ENCODE data around the gene KRT84. TPM values are rescaled to one million over a fixed set of nuclear protein-coding genes. Genes with fewer than 3 reads are reported as not detected.

KRT84 gene
- total and polyA plus RNA-seq, 2 of the 4 experiments (the other 2 are of a cell fraction) = not detected

- no peaks in the 10 kb centered on the region for H4K20me1 ChIP-seq (ENCODE audit: insufficient read depth, low read length)
- no peak overlapping the region for H2AK5ac ChIP-seq (ENCODE audit: low read depth, low read length)
- no peak overlapping the region for H3K4ac ChIP-seq (ENCODE audit: low read depth, low read length)
- CTCF ChIA-PET = no interaction called here
- H3K9me3 ChIP-seq (ENCODE audit: control insufficient read depth, insufficient read depth, low read length) = no peaks in the 10 kb centered on the region
- no peak overlapping the region for H3K4me2 ChIP-seq (ENCODE audit: low read depth, low read length)
- H4K8ac ChIP-seq (ENCODE audit: low read depth in 2 of 2, low read length in 2 of 2) = no peak overlapping the region
- no peak overlapping the region for H3K56ac ChIP-seq (ENCODE audit: extremely low read depth, insufficient read depth, low read length)
- no TSS peak for BruUV-seq (replicated peaks)
- peaks cover 6% of the 10 kb centered on the region; the same call in 1 of the 2 replicates for H3K9me1 ChIP-seq (ENCODE audit: insufficient read depth, low read length)
- H2BK15ac ChIP-seq (ENCODE audit: low read depth, low read length) = no peak overlapping the region
- no peak overlapping the region for H2BK120ac ChIP-seq (ENCODE audit: low read depth, low read length)
- no peak overlapping the region for H4K5ac ChIP-seq (ENCODE audit: low read depth, low read length)
- H2BK5ac ChIP-seq (ENCODE audit: low read depth, low read length, poor library complexity, severe bottlenecking) = no peak overlapping the region
- ATAC-seq (ENCODE audit: low read depth) (no peak), DNase-seq (no peak)
- no peak overlapping the region for H2AFZ ChIP-seq (replicated peaks; ENCODE audit: low read length, poor library complexity)
- no peak overlapping the region for H3K4me3 ChIP-seq (ENCODE audit: insufficient read depth, low read depth, low read length)
- no peak overlapping the region for H3K18ac ChIP-seq (ENCODE audit: low read depth, low read length)
- no peaks in the 10 kb centered on the region for H3K79me1 ChIP-seq (ENCODE audit: low read depth in 1 of 2, low read length in 2 of 2)
- intact Hi-C loops (cut with micrococcal nuclease) (no loop called here), in situ Hi-C loops (cut with MboI; ENCODE audit: low sequenced_read_pairs) (no loop called here), dilution Hi-C loops (cut with HindIII; ENCODE audit: low sequenced_read_pairs, unreplicated experiment) (no loop called here)
- no peaks in the 10 kb centered on the region for H3K36me3 ChIP-seq (ENCODE audit: control insufficient read depth, insufficient read depth, low read length)
- H2BK20ac ChIP-seq (ENCODE audit: low read depth, low read length) = no peak overlapping the region
- no peak overlapping the region for H4K91ac ChIP-seq (ENCODE audit: insufficient read depth, low read depth, low read length)
- no peak overlapping the region for H3K23ac ChIP-seq (ENCODE audit: low read depth, low read length)
- no peak overlapping the region for H3K9ac ChIP-seq (ENCODE audit: low read depth, low read length)
- POLR2A ChIA-PET (ENCODE audit: unreplicated experiment) = no interaction called here
- no peak overlapping the region for H3K27ac ChIP-seq (ENCODE audit: insufficient read depth, low read length)
- WGBS, 2 experiments (ENCODE audit: extremely low coverage in 2 of 2, insufficient read length in 1 of 2) = 63% methylated on average over 2 of the region's 5 CpGs; no CpG with 5 or more reads in 1 of the 2 experiments
- no peaks in the 10 kb centered on the region for H3K4me1 ChIP-seq (ENCODE audit: control insufficient read depth, insufficient read depth, low read length)
- H3K14ac ChIP-seq (replicated peaks; ENCODE audit: low read depth, low read length) = no peak overlapping the region
- TF ChIP-seq NFE2L2 (IDR thresholded peaks at IDR 0.05; ENCODE audit: low read depth, low read length) (no peak), MXI1 (IDR thresholded peaks at IDR 0.05; ENCODE audit: borderline replicate concordance, low read depth, low read length) (no peak), POLR2A (IDR thresholded peaks at IDR 0.05; ENCODE audit: low read depth, low read length) (no peak), CEBPB (IDR thresholded peaks at IDR 0.05; ENCODE audit: low read depth, low read length) (no peak), CTCF (conservative IDR thresholded peaks at IDR 0.05; ENCODE audit: low read depth, low read length) (no peak), SMC3 (IDR thresholded peaks at IDR 0.05; ENCODE audit: low read depth, low read length) (no peak), FOS (IDR thresholded peaks at IDR 0.05; ENCODE audit: low read depth, low read length) (no peak), RAD21 (IDR thresholded peaks at IDR 0.05; ENCODE audit: low read length) (no peak), USF2 (IDR thresholded peaks at IDR 0.05; ENCODE audit: low read depth, low read length) (no peak)
- H2AK9ac ChIP-seq (replicated peaks; ENCODE audit: low read depth, low read length, poor library complexity) = no peak overlapping the region
- H3K27me3 ChIP-seq (ENCODE audit: control insufficient read depth, insufficient read depth, low read length) = peaks cover 3% of the 10 kb centered on the region; the same call in 1 of the 2 replicates
Measured at GRCh38 chr12:52414936-52415335, 29.5 kb upstream of the KRT84 start.
